Measurements from ENCODE around the gene TMEM82. TPM values are rescaled to one million over a fixed set of nuclear protein-coding genes. Genes with fewer than 3 reads are reported as not detected.

The TMEM82 gene
- total and polyA plus RNA-seq, 3 donors from 2014 or later = not detected

DNA sequence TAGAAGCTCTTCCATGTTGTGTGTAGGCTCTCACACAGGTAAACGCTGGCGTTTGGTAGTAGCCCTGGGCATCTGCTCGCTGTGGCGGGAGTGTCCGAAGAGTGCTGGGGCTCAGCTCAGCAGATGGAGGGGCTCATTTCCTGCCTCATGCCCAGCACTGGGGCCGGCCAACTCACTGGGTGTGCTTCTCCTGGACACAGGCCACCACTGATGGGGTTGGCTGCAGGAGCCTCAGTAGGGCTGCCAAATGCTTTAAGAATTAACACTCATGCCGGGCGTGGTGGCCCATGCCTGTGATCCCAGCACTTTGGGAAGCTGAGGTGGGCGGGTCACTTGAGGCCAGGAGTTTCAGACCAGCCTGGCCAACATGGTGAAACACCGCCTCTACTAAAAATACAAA lies 44.3 kb downstream of the TMEM82 start:
- no peak overlapping the region for H3K27ac ChIP-seq
- H3K27me3 ChIP-seq = no peaks in the 10 kb centered on the region
- intact Hi-C loops (cut with DNase I; ENCODE audit: low total_unique reads) = no loop called here
- no peaks in the 10 kb centered on the region for H3K9me3 ChIP-seq
- no peak overlapping the region for H3K4me3 ChIP-seq
- H3K4me1 ChIP-seq = peaks cover 6% of the 10 kb centered on the region
- no peak for TF ChIP-seq POLR2A (IDR thresholded peaks at IDR 0.05)
- TF ChIP-seq, protein P1, sequence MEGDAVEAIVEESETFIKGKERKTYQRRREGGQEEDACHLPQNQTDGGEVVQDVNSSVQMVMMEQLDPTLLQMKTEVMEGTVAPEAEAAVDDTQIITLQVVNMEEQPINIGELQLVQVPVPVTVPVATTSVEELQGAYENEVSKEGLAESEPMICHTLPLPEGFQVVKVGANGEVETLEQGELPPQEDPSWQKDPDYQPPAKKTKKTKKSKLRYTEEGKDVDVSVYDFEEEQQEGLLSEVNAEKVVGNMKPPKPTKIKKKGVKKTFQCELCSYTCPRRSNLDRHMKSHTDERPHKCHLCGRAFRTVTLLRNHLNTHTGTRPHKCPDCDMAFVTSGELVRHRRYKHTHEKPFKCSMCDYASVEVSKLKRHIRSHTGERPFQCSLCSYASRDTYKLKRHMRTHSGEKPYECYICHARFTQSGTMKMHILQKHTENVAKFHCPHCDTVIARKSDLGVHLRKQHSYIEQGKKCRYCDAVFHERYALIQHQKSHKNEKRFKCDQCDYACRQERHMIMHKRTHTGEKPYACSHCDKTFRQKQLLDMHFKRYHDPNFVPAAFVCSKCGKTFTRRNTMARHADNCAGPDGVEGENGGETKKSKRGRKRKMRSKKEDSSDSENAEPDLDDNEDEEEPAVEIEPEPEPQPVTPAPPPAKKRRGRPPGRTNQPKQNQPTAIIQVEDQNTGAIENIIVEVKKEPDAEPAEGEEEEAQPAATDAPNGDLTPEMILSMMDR (IDR thresholded peaks at IDR 0.05) = no peak
- 70 to 89% methylated on average over 8 to 9 of the region's 10 CpGs for whole genome bisulfite sequencing, 2 donors
- peak; percentile 33 for DNase-seq
- no peaks in the 10 kb centered on the region for H3K36me3 ChIP-seq (ENCODE audit: low read depth, missing control alignments)

DNA sequence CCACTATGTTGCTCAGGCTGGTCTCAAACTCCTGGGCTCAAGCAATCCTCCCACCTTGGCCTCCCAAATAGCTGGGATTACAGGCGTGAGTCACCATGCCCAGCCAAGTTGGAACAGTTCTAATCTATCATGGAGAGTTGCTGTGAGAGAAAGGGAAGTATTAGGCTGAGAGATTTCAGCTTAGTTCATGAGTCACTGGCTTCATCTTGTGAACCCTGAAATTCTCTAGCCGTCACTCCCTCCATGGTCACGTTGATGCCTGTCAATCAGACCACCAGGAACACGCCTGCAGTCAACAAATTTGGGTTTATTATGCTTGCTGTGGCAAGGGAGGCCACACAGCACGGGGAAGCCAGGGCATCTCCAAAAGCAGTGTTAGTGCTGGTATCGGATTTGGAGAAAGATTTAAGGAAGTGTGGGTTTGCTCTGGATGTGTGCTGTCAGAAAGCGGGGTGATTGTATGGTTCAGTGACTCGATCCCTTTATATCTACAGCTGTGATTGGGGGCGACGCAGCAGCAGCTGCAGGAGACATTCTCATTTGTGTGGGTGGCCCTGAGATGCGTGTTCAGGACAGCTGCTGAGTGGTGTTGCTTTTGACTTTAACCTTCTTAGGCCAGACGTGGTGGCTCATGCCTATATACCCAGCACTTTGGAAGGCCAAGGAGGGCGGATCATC lies 46.5 kb downstream of the TMEM82 start:
- no peak overlapping the region for H3K27ac ChIP-seq
- H3K27me3 ChIP-seq = no peaks in the 10 kb centered on the region
- H3K9me3 ChIP-seq = no peaks in the 10 kb centered on the region
- no peak for TF ChIP-seq POLR2A (IDR thresholded peaks at IDR 0.05)
- H3K4me3 ChIP-seq = no peak overlapping the region
- 75 to 77% methylated on average over 13 of the region's 13 CpGs for WGBS, 2 donors
- H3K36me3 ChIP-seq (ENCODE audit: low read depth, missing control alignments) = no peaks in the 10 kb centered on the region
- DNase-seq = no peak
- H3K4me1 ChIP-seq = peaks cover 6% of the 10 kb centered on the region
- intact Hi-C loops (cut with DNase I; ENCODE audit: low total_unique reads) = no loop called here

DNA sequence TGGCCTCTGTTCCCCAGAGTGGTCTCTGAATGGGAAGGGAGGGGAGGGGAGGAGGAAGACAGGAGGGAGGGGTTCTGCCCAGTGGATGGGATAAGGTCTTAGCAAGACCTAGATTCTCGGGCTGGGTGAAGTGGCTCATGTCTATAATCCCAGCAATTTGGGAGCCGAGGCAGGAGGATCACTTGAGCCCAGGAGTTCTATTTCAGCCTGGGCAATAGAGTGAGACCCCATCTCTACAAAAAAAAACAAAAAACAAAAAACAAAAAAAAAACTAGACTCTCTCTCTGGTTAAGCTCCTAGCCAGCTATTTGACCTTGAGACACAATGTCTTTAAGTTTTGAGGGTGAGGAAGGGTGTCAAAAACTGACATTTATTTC lies 53.8 kb downstream of the TMEM82 start:
- Histone ChIP-seq H3K4me3 (no peak overlapping the region), H3K27me3 (no peaks in the 10 kb centered on the region), H3K9me3 (no peaks in the 10 kb centered on the region), H3K27ac (no peak overlapping the region), H3K36me3 (ENCODE audit: low read depth, missing control alignments) (no peaks in the 10 kb centered on the region), H3K4me1 (peaks cover 33% of the 10 kb centered on the region)
- no peak for TF ChIP-seq POLR2A (IDR thresholded peaks at IDR 0.05)
- TF ChIP-seq, protein P1 (IDR thresholded peaks at IDR 0.05) = no peak
- intact Hi-C loops (cut with DNase I; ENCODE audit: low total_unique reads) = no loop called here
- WGBS, 2 donors = 91 to 100% methylated on average over 2 of the region's 2 CpGs
- DNase-seq = no peak

Other genes with a start within 250 kb of the TMEM82 start
- 10 to 100 TPM; 34.8 to 48.5 TPM for gene CASP9, start 218.3 kb upstream of the TMEM82 start, total RNA-seq
- gene CASP9, start 218.3 kb upstream of the TMEM82 start, polyA plus RNA-seq (ENCODE audit: insufficient read depth, low read depth, low replicate concordance) = 33.8 TPM
- 10 to 100 TPM; 24.3 to 32.1 TPM for gene DNAJC16, start 215.7 kb upstream of the TMEM82 start, total RNA-seq
- gene DNAJC16, start 215.7 kb upstream of the TMEM82 start, polyA plus RNA-seq (ENCODE audit: insufficient read depth, low read depth, low replicate concordance) = 19.9 TPM
- gene AGMAT, start 157.4 kb upstream of the TMEM82 start, total RNA-seq = 1 to 10 TPM in 1 of 2 donors, under 1 TPM in 1; 0.99 to 1.5 TPM
- gene AGMAT, start 157.4 kb upstream of the TMEM82 start, polyA plus RNA-seq (ENCODE audit: insufficient read depth, low read depth, low replicate concordance) = 1.8 TPM
- 10 to 100 TPM; 45.2 to 54.2 TPM for gene DDI2, start 125.0 kb upstream of the TMEM82 start, total RNA-seq
- gene DDI2, start 125.0 kb upstream of the TMEM82 start, polyA plus RNA-seq (ENCODE audit: insufficient read depth, low read depth, low replicate concordance) = 9.6 TPM
- 10 to 100 TPM; 61.9 to 70.2 TPM for gene PLEKHM2, start 58.2 kb upstream of the TMEM82 start, total RNA-seq
- gene PLEKHM2, start 58.2 kb upstream of the TMEM82 start, polyA plus RNA-seq (ENCODE audit: insufficient read depth, low read depth, low replicate concordance) = 98.4 TPM
- 1 to 10 TPM; 2.5 to 3.8 TPM for gene SLC25A34, start 6.2 kb upstream of the TMEM82 start, total RNA-seq
- gene SLC25A34, start 6.2 kb upstream of the TMEM82 start, polyA plus RNA-seq (ENCODE audit: insufficient read depth, low read depth, low replicate concordance) = 2.6 TPM
- 10 to 100 TPM; 32.8 to 52.5 TPM for gene FBLIM1, start 16.3 kb downstream of the TMEM82 start, total RNA-seq
- 23.3 TPM for gene FBLIM1, start 16.3 kb downstream of the TMEM82 start, polyA plus RNA-seq (ENCODE audit: insufficient read depth, low read depth, low replicate concordance)
- gene UQCRHL, start 65.2 kb downstream of the TMEM82 start, total RNA-seq = 1 to 10 TPM; 1.5 to 2.0 TPM
- 2.5 TPM for gene UQCRHL, start 65.2 kb downstream of the TMEM82 start, polyA plus RNA-seq (ENCODE audit: insufficient read depth, low read depth, low replicate concordance)
- gene SPEN, start 105.2 kb downstream of the TMEM82 start, total RNA-seq = 10 to 100 TPM; 53.2 to 60.6 TPM
- 54.8 TPM for gene SPEN, start 105.2 kb downstream of the TMEM82 start, polyA plus RNA-seq (ENCODE audit: insufficient read depth, low read depth, low replicate concordance)
- 10 to 100 TPM; 60.2 to 65.8 TPM for gene ZBTB17, start 233.6 kb downstream of the TMEM82 start, total RNA-seq
- gene ZBTB17, start 233.6 kb downstream of the TMEM82 start, polyA plus RNA-seq (ENCODE audit: insufficient read depth, low read depth, low replicate concordance) = 53.6 TPM